HG03097 (cell line): Measurements from ENCODE around the gene BCLAF1.
"Not testable (repeated sequence)": the region's sequence is repeated elsewhere in the genome, so short reads cannot be mapped to it uniquely, and the experiment has no call there.

Experiments
- ATAC-seq: cut with Tn5 transposase; IDR thresholded peaks from one replicate; pipeline ENCODE4 v1.9.1; 2021; ENCODE audit not compliant: unreplicated experiment, low FRiP score

Gene BCLAF1

DNA sequence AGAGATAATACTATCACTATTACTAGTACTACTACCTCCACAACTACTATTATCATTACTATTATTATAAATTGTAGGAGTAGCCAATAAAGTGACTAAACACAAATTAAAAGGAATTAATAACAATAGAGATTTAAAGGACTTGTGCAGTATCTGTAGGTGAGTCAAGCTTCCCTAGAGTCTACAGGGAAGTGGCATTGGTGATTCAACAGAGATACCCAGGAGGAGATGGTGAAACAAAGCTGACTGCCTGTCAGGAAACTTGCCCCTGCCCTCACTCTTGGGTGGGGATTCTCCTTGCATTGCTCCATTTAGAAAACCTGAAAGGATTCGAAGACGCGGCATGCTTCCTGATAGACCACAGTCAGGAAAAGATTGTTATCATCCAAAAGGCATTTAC is 23.3 kb upstream of the BCLAF1 start:
- ATAC-seq, result no peak

DNA sequence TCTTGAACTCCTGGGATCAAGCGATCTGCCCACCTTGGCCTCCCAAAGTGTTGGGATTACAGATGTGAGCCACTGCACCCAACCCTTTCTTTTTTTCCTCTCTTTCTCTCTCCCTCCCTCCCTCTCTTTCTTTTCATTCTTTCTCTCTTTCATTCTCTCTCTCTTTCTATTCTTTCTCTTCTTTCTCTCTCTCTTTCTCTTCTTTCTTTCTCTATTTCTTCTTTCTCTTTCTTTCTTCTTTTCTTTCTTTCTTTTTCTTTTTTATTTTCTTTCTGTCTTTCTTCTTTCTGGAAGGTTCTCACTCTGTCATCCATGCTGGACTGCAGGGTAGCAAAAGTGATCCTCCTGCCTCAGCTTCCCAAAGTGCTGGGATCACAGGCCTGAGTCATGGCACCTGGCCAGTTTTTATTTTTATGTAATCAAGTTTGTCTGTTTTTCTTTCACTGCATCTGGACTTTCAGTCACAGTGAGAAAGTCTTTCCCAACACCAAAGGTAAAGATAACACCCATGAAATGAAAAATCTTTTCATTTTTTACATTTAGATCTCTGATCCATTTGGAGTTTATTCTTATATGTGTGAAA is 20.2 kb upstream of the BCLAF1 start:
- no peak for ATAC-seq

DNA sequence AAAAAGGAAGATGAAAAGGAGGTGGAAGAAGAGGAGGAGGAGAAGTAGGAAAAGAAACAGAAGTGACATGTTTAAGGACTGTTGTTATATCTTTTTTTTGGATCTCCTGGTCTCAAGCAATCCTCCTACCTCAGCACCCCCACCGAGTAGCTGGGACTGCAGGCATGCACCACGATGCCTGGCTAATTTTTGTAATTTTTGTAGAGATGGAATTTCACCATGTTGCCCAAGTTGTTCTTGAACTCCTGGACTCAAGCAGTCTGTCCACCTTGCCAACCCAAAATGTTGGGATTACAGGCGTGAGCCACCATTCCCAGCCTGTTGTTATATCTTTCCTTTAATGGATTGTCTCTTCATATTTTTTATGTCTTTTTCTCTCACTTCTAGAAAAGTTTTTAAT is 19.5 kb upstream of the BCLAF1 start:
- no peak for ATAC-seq

DNA sequence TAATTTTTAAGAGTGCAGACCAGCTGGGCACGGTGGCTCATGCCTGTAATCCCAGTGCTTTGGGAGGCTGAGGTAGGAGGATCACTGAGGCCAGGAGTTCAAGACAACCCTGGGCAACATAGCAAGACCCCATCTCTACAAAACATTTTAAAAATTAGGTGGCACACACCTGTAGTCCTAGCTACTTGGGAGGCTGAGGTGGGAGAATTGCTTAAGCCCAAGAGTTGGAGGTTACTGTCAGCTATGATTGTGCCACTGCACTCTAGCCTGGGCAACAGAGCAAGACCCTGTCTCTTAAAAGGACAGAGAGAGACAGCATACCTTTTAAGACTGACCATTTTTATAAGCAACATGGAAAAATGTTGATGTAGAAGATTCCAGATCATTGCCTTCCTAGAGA is 18.8 kb upstream of the BCLAF1 start:
- ATAC-seq, result not testable (repeated sequence)

DNA sequence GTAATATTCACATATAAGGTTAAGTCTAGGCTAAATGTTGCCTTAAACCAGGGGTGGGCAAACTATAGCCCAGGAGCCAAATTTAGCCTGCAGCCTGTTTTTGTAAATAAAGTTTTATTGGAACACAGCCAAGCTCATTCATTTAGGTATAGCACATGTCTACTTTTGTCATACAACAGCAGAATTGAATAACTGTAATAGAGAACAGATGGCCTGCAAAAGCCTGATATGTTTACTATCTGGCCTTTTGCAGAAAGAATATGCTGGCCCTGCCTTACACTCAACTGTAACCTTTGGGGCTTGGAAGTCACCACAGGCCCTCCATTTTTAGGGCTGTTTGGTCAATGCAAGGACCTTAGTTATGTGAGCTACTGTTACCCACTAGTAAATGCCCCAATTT is 17.7 kb upstream of the BCLAF1 start:
- ATAC-seq, result no peak

DNA sequence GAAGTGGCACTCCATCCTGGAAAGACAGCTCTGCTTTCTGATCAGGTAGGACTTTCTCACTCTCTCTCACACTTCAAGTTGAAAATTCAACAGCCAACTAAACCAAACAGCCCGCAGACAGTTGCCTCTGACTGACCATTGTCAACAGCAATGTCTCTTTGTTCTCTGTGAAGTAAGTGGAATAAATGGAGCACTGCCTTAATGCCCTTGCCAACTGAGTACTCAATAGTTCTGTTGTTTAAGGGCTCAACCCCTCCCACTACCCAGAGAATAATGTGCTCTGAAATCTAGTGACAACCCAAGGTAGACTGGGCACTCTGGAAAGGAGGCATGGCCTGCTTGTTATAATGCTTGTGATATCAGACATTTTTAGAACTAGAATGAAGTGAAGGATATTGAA is 16.8 kb upstream of the BCLAF1 start:
- no peak for ATAC-seq

DNA sequence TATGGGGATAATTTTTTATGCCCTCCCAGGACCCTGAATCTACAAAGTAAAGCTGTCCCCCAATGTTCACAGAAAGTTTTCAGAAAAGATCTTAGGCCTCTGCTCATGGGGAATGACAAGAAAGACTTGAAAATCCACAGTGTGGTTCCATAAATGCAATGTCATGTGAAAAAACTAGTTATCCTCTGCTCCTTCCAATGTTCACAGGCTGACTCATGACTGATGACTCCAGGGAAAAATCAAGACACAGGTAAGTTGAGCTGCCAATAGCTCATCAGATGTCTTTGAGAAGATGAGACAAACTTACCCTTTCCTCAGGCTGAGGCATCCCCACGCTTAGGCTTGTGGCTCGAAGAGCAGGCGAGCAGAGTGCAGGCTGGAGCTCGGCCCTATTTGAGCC is 14.8 kb upstream of the BCLAF1 start:
- no peak for ATAC-seq

DNA sequence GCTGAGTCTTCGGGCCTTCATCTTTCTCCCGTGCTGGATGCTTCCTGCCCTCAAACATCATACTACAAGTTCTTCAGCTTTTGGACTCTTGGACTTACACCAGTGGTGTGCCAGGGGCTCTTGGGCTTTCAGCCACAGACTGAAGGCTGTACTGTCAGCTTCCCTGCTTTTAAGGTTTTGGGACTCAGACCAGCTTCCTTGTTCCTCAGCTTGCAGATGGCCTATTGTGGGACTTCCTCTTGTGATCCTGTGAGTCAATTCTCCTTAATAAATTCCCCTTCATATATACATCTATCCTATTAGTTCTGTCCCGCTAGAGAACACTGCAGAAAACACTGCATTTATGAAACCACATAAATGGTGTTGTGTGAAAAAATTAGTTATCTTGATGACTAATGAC is 13.9 kb upstream of the BCLAF1 start:
- no peak for ATAC-seq

DNA sequence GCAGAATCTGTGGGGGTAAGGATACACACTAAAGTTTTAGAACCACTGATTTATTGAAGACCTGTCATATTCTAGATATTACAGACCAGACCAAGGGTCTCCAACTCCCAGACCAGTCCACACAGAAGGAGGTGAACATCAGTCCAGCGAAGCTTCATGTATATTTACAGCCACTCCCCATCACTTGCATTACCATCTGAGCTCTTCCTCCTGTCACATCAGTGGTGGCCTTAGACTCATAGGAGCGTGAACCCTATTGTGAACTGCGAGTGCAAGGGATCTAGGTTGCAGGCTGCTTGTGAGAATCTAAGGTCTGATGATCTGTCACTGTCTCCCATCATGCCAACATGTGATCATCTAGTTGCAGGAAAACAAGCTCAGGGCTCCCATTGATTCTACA is 5.0 kb upstream of the BCLAF1 start:
- no peak for ATAC-seq

DNA sequence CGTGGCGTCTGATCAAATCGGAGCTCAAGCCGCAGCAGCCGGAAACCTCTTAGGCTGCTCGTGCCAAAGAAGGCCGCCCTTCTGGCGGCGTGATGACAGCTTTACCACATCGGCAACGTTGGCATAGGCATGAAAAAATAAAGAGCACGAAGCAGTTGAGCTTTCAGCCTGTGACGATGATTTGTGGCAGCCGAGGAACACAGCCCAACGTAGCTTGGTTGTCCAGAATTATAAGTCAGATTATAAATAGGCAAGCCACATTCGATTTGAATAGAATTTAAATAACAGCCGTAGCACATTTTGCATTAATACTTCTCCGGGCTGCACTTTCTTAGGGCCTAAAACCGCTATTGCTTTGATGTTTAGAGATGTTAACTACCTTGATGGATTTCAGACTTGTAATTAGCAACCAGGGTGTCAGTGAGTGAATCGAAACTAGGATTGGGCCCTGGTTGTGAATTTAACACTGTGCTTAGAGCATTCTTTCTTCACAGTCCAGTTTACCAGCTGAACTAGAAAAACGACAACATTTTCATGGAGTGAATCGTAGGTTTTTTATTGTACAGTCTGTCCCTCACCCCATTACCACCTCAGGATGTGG is 864 bp upstream of the BCLAF1 start:
- ATAC-seq, result peak; percentile 24

DNA sequence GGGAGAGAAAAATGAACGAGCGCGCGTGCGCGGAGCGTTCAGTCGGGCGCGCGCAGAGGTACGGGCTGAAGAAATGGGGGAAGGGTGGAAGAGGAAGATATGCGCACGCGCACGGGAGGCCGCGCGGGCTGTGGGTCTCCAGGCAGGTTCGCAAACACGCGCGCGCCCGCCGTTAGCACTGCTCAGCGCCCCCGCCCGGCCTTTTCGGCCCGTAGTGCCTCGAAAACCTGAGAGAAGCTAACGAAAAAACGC is 393 bp downstream of the BCLAF1 start:
- ATAC-seq, result peak; percentile 42

DNA sequence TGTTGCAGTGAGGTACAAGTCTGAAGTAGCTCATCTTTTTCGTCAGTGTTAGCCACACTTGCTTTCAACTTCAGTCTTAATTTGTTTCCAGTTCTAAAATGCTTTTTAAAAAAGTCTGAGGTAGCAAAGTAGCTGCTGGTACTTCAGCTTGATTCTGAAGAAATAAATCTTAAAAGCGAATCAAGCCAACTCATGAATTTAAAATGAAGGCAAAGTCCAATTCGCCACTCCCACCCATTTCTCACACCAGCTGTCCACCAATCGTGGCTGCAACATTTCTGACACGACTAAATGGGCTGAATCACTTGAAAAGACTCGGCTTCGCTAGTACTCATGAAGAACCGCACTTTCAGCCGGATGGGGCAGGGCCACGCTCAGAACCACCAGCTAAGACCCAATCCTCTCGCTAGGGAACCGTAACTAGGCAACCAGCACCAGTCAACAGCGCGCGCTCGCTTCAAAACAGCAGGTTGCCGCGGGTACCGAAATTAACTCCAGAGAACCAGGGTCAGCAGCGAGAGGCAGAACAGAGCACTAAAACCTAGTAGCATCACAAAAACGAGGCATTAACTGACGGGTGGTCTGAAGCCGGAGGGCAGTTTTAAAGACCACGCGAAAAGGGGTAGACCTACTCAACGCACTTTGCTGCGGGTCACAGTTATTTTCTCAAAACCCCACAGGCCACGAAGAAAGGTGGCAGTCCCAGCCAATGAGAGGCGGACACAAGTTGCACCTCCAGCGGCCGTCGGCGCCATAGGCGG is 900 bp downstream of the BCLAF1 start:
- peak; percentile 25 for ATAC-seq

DNA sequence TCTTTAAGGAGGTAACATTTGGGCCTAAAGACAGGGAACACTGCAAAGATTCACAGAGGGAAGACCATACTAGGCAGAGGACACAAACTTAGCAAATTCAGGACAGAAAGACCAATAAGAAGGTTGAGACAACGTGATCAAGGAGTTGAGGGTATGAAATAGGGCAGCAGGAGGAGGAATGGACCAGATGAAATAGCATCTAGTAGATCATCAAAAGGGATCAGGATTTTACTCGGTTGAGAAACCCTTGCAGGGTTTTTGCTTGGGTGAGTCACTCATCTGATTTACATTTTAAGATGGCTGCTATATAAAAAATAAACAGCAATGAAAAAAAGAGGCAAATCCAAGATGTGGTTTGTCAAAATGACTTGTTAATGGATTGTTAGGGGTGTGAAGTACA is 4.7 kb downstream of the BCLAF1 start:
- ATAC-seq, result no peak

DNA sequence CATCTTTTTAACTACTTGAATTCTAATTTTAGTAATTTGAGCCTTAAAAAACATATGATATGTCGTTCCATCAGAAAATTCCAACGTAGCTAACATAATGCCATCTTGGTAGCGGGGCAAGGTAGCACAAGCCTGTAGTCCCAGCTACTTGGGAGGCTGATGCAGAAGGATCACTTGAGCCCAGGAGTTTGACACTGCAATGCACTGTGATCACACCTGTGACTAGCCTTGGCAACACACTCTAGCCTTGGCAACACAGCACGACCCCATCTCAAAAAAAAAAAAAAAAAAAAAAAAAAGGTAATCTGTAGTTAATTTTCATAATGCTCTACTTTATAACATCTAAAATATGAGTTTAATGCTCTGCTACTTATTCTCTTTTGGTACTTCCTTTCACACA is 6.7 kb downstream of the BCLAF1 start:
- ATAC-seq, result no peak

DNA sequence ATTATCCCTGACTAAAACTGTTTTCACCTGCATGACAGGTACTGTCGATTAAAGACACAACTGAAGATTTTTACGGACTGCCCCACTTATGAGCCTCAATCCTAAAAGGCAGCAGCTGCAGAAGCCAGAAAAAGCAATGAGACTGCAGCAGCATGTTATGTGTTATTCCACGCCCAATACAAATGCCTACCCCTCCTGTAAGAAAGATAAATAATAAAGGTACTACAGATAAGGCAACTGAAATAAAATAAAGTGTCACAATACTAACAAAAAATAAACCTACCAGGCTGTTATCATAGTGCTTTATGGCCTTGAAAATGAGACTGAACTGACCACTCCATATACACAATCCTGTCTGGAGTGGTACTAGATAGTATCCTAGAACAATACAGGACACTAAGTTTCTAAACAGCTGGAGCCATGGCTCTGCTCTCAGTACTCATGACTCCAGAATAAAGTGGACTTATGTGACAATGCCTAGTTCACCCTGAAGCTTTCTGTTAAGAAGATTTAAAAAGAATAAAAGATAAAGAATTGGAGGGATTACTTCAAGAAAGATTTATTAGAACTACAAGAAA is 9.5 kb downstream of the BCLAF1 start:
- ATAC-seq, result no peak

DNA sequence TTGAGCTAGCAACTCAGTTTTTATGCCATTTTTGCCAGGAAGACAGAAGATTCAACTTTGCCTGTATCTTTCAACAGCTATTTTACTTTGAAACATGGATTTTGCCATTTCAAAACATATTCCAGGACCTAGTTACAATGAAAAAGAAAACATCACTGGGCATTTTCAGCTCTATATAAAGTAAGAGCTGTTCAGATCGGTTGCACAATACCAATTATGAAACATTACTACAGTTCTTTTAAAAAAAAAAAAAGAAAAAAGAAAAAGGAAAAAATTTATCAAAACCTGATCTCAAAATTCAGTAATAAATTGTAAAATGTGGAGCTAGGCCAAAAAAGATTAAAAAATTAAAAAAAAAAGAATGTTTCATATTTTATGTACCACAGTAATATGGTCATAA is 15.6 kb downstream of the BCLAF1 start:
- no peak for ATAC-seq

DNA sequence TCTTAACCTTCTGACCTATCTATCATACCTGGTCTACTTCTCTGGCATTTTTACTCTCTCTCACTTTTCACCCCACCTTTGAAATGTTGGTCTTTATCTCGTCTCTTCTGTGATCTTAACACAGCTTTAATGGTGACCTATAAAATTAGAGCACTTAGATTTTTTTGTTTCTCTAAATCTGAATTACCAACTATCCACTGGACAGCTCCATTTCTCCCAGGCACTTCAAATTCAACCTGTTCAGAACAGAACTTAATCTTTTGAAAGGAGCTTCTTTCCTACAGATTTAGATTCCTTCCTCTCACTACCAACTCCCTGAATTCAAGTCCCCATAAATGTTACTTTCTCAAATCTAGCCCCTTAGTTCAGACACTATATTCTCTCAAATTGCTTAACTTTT is 24.5 kb downstream of the BCLAF1 start:
- no peak for ATAC-seq

DNA sequence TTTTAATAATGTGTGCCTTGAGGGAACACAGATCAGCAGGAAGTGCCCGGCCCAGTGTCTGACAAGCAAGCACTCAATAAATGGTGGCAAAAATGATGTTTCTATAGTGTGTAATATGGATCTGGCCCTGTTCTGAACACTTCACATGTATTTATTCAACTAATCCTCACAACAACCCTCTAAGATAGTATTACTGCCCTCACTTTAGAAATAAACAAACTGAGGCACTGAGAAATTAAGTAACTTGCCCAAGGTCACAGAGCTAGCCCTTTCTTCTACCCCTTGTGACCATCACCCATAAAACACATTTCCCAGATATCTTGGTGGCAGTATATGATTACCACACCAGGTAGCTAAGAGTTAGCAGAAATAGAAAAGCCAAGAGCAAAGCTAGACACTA is 26.7 kb downstream of the BCLAF1 start:
- no peak for ATAC-seq

DNA sequence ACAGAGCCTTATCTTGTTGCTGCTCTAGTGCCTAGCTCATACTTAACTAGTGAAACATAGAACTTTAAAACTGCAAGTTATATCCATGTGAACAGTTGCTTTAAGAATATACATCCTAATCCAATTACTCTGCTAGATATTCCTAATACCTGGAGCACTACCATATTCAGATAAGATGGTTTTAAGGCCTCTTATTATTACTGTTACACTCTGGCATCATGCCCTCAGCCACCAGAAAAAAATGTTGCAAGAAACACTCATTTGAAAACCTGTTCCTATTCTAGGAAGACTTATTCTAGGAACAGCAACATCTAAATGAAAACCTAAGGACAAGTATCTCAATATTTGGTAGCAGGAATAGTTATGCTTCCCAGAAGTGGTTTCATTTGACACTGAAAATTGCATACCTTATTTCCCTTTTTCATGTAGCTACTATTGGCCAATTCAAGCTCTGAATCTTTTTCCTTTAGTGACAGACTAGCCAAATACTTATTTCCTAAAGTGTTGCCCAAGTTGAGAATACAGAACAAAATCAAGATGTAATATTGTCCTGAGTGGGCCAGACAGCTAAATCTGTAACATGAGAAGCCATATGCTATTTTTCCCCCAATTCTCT is 34.7 kb downstream of the BCLAF1 start:
- no peak for ATAC-seq

DNA sequence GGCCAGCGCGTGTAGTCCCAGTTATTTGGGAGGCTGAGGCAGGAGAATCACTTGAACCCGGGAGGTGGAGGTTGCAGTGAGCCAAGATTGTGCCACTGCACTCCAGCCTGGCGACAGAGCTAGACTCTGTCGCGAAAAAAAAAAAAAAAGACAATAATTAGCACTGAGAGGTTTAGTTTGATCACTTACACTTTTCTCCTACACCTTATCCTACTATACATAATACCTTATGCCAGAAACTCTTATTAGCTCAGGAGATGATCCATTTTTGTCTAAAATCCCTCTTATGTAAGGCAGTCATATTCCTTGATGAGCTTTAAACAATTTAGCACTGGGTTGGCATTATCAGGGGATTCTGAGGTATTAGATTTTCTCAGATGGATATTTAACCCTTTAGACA is 35.9 kb downstream of the BCLAF1 start:
- no peak for ATAC-seq

DNA sequence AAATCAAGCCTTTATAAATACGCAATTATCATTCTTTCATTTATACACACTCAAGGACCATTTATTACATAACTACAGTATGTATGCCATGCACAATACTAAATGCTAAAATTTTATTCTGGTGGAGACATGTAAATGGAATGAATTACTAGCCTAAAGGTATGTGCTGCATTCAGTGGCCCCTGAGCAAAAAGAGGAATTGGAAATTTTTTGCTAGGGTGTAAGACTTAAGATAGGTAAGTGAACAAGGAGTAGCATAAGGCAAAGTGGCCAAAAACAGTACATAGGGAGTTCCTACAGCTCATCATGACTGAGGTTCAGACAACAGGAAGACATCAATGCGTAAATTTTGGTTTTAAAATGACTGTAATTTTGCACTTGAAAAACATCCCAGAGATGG is 37.2 kb downstream of the BCLAF1 start:
- ATAC-seq, result no peak

DNA sequence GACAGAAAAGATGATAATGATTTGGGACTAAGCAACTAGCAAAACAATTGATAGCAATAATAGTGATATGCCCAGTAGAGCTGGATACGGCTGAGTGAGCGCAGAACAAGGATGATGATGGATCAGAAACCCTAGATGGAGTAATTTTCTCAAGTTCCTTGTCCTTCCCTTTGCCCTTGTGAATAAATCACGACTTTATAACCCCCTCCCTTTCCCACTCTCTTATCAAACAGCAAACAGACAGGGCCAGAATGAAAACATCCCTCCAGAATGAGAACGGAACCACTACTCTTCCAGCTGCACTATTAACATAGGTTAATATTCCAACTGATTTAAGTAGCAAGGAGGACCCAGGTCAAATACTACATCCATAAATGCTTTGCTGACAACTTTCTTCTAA is 38.3 kb downstream of the BCLAF1 start:
- no peak for ATAC-seq
